Activated T-helper 2 cell treated with anti-CD3 and anti-CD28 coated beads, Interferon-gamma antibody, Interleukin-2, Interleukin-4, amounts not matched to agents 10 μg/mL and 5 μg/mL and 100 μg/mL, durations not matched to agents 14 hours and 24 hours and 36 hours (primary cell): ENCODE measurements around the gene BBIP1. TPM values are rescaled to one million over a fixed set of nuclear protein-coding genes. Genes with fewer than 3 reads are reported as not detected.

Experiments
- DNase-seq: peaks from one replicate; pipeline ENCODE4 v3.0.0; 2021; ENCODE audit warnings: low spot score
- H3K27ac Mint-ChIP-seq: one replicate; pipeline ENCODE4 v1.8.0; 2021; ENCODE audit warnings: mixed read lengths
- H3K27me3 Mint-ChIP-seq: one replicate; pipeline ENCODE4 v1.8.0; 2021; ENCODE audit warnings: low read depth, mixed read lengths
- H3K36me3 Mint-ChIP-seq: one replicate; pipeline ENCODE4 v1.8.0; 2021; ENCODE audit warnings: low read depth, mixed read lengths
- H3K4me1 Mint-ChIP-seq: one replicate; pipeline ENCODE4 v1.8.0; 2021; ENCODE audit warnings: low read depth, mixed read lengths
- H3K4me3 Mint-ChIP-seq: one replicate; pipeline ENCODE4 v1.8.0; 2021; ENCODE audit warnings: low read depth, mild to moderate bottlenecking, moderate library complexity, mixed read lengths
- H3K9me3 Mint-ChIP-seq: one replicate; pipeline ENCODE4 v1.8.0; 2021; ENCODE audit warnings: mixed read lengths
- intact Hi-C: fragments of 100-400 bp; cut with micrococcal nuclease; formaldehyde crosslinking; loops from one replicate; pipeline ENCODE4 v1.15.1; 2023
- total RNA-seq: library from RNA; stranded (reverse); gene quantifications from 2 replicates; pipeline ENCODE4 v1.2.3, GENCODE V29; 2022

The BBIP1 gene
- total RNA-seq, 1 donor from 2014 or later = 31.5 TPM

- H3K9me3 Mint-ChIP-seq = peaks cover 4% of the 10 kb centered on the region
- H3K27me3 Mint-ChIP-seq = no peaks in the 10 kb centered on the region
- H3K36me3 Mint-ChIP-seq = peaks cover 3% of the 10 kb centered on the region
- H3K27ac Mint-ChIP-seq = no peak overlapping the region
- no peak overlapping the region for H3K4me3 Mint-ChIP-seq
- DNase-seq = no peak
- peaks cover 42% of the 10 kb centered on the region for H3K4me1 Mint-ChIP-seq
- intact Hi-C loops = no loop called here
These were observed 66.6 kb downstream of the BBIP1 start for GRCh38 chr10:110852255-110852896.

GRCh38 chr10:110851020-110851612, 67.9 kb downstream of the BBIP1 start:
- intact Hi-C loops = no loop called here
- peaks cover 3% of the 10 kb centered on the region for H3K36me3 Mint-ChIP-seq
- no peak for DNase-seq
- H3K4me3 Mint-ChIP-seq = no peak overlapping the region
- no peaks in the 10 kb centered on the region for H3K27me3 Mint-ChIP-seq
- no peak overlapping the region for H3K27ac Mint-ChIP-seq
- peaks cover 4% of the 10 kb centered on the region for H3K9me3 Mint-ChIP-seq
- peaks cover 39% of the 10 kb centered on the region for H3K4me1 Mint-ChIP-seq

DNA sequence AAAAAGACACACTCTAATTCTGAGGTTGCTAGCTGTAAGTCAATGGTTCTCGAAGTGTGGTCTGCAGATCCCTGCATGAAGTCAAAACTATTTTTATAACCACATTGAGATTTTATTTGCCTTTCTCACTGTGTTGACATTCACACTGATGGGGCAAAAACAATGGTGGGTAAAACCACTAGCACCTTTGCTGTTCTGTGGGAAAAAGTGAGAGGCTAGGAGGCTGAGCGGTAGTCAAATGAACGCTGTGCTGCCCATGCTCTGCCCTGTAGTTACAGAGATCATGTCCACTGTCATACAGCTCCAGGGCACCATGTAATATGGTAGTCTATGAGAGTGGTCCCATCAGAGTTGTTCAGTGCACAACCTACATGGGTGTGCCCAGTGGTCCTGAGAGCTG, 68.9 kb downstream of the BBIP1 start:
- Mint-ChIP-seq H3K4me1 (peaks cover 34% of the 10 kb centered on the region), H3K9me3 (no peaks in the 10 kb centered on the region), H3K27me3 (no peaks in the 10 kb centered on the region), H3K4me3 (no peak overlapping the region), H3K36me3 (no peaks in the 10 kb centered on the region), H3K27ac (no peak overlapping the region)
- intact Hi-C loops = no loop called here
- no peak for DNase-seq

Other genes with a start within 250 kb of the BBIP1 start
- 60.4 and 67.7 TPM in 2 replicates for gene PDCD4, start 47.3 kb downstream of the BBIP1 start, total RNA-seq
- gene SHOC2, start 424 bp upstream of the BBIP1 start, total RNA-seq = 36.4 and 44.3 TPM in 2 replicates
- not detected in 2 replicates for gene ADRA2A, start 157.8 kb upstream of the BBIP1 start, total RNA-seq